BLaER1 treated with 17β-estradiol and CSF1 and Interleukin-3, amounts not matched to agents 10 nM and 100 nM (cell line): Measurements from ENCODE around the gene USP37.

Source experiments
- H3K27ac ChIP-seq, 11 experiments: shearing (Covaris generic); formaldehyde crosslinking; 2 replicates each; pipeline ENCODE4 v1.8.1; 2022
- H3K27me3 ChIP-seq, 11 experiments: shearing (Covaris generic); formaldehyde crosslinking; 2 replicates each; pipeline ENCODE4 v1.8.1; 2022
- H3K36me3 ChIP-seq, 11 experiments: shearing (Covaris generic); formaldehyde crosslinking; 2 replicates each; pipeline ENCODE4 v1.8.1; 2022
- H3K4me1 ChIP-seq, 10 experiments: shearing (Covaris generic); formaldehyde crosslinking; 2 replicates each; pipeline ENCODE4 v1.8.1; 2022
- H3K4me2 ChIP-seq, 11 experiments: shearing (Covaris generic); formaldehyde crosslinking; 2 replicates each; pipeline ENCODE4 v1.8.1; 2022
- H3K4me3 ChIP-seq, 10 experiments: shearing (Covaris generic); formaldehyde crosslinking; 2 replicates each; pipeline ENCODE4 v1.8.1; 2022
- H3K9ac ChIP-seq, 11 experiments: shearing (Covaris generic); formaldehyde crosslinking; 2 replicates each; pipeline ENCODE4 v1.8.1; 2022
- H3K9me3 ChIP-seq, 11 experiments: shearing (Covaris generic); formaldehyde crosslinking; replicated peaks in 1 of 11; 2 replicates each; pipeline ENCODE4 v1.8.1; 2022
- H4K20me1 ChIP-seq, 11 experiments: shearing (Covaris generic); formaldehyde crosslinking; 2 replicates each; pipeline ENCODE4 v1.8.1; 2022
- Cebpa-rat ChIP-seq, 11 experiments: shearing (Covaris generic); IDR thresholded peaks; 2 replicates each; pipeline ENCODE4 v1.8.1; 2022

The USP37 gene

DNA sequence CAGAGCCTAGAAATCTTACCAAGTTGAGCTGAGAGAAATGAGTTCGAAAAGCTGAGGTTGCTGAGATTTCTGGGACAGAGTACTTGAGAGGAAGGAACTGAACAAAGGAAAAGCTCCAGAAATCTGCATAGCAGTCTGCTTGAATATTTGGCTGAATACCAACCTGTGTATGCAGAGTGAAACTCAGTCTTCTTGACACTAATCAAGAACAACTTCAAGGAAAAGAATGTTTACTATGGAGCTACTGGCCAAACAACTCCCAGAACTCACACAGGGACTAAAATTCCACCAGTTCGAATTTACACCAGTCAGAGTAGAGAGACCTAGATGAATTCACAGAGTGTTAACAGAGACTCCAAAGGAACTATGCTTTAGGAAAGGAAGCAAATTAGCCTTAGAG, 66.5 kb downstream of the USP37 start:
- H3K9ac ChIP-seq, result peak overlapping the region in 1 of 11 experiments; percentile 7; a peak in 1 of 22 replicates
- H3K4me1 ChIP-seq, result peaks cover 0 to 19% (median 0%) of the 10 kb centered on the region in 10 experiments; a peak in 3 of 20 replicates
- H3K9me3 ChIP-seq, result no peaks in the 10 kb centered on the region
- peak overlapping the region in 2 of 11 experiments; percentile 6 to 37; a peak in 3 of 22 replicates for H3K4me2 ChIP-seq
- H3K36me3 ChIP-seq, result peaks cover 66 to 100% (median 86%) of the 10 kb centered on the region in 11 experiments
- H3K4me3 ChIP-seq, result no peak overlapping the region
- peak overlapping the region in 2 of 11 experiments; percentile 4 to 9; a peak in 1 of 22 replicates for H3K27ac ChIP-seq
- no peaks in the 10 kb centered on the region for H3K27me3 ChIP-seq
- no peak for TF ChIP-seq Cebpa-rat (IDR thresholded peaks at IDR 0.05)
- H4K20me1 ChIP-seq, result no peaks in the 10 kb centered on the region

DNA sequence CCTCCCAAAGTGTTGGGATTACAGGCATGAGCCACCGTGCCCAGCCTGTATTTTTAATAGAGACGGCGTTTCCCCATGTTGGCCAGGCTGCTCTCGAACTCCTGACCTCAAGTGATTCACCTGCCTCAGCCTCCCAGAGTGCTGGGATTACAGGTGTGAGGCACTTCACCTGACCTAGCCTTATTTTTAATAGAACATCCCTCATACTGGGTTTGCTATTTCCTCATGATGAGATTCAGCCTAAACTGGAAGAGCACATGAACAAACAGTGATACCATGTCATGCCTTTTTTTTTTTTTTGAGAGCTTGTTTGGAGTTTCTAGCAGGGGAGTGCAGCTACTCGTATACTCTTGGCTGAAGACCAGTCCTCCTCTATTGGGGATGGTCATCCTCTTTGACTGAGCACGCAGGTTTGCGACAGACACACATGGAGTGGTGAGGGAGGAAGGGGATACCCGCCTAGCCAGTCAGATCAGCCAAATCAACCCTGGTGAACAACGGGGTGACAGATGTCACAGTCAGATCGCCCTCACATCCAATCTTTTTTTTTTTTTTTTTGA, 67.6 kb downstream of the USP37 start:
- no peak for TF ChIP-seq Cebpa-rat (IDR thresholded peaks at IDR 0.05)
- Histone ChIP-seq H3K36me3 (peaks cover 66 to 100% (median 86%) of the 10 kb centered on the region in 11 experiments), H3K9ac (no peak overlapping the region), H3K4me1 (peaks cover 0 to 19% (median 0%) of the 10 kb centered on the region in 10 experiments; a peak in 3 of 20 replicates), H4K20me1 (no peaks in the 10 kb centered on the region), H3K4me2 (no peak overlapping the region), H3K27me3 (no peaks in the 10 kb centered on the region), H3K9me3 (no peaks in the 10 kb centered on the region), H3K4me3 (no peak overlapping the region), H3K27ac (no peak overlapping the region)

DNA sequence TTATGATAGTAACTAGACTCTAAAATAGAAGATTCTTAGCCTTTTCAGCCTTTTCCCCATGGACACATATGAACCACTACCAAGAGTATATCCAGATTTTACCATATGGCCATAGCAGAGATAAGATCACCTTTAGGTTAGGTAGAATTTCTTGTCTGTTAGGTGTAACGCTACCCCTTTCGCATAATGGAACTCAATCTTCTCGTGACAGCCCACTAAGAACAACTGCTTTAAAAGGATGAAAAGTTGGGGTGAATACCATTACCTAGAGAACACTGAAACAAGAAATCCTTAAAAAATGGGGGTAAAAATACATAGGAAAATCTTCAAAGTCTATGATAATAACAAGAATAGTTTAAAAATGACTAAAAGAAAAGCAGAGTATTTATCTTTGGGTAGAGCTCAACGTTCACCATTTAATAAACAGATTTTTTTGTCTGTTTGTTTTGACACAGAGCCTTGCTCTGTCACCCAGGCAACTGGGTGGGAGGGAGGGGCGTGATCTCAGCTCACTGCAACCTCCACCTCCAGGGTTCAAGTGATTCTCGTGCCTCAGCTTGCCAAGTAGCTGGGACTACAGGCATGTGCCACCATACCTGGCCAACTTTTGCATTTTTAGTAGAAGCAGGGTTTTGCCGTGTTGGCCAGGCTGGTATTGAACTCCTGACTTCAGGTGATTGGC, 82.0 kb downstream of the USP37 start:
- no peak overlapping the region for H3K4me2 ChIP-seq
- no peaks in the 10 kb centered on the region for H3K27me3 ChIP-seq
- H3K4me3 ChIP-seq, result no peak overlapping the region
- no peaks in the 10 kb centered on the region; a peak in 1 of 22 replicates for H4K20me1 ChIP-seq
- H3K36me3 ChIP-seq, result peaks cover 76 to 97% (median 90%) of the 10 kb centered on the region in 11 experiments
- H3K9ac ChIP-seq, result no peak overlapping the region
- no peak for TF ChIP-seq Cebpa-rat (IDR thresholded peaks at IDR 0.05)
- no peak overlapping the region for H3K27ac ChIP-seq
- H3K9me3 ChIP-seq, result no peaks in the 10 kb centered on the region
- peaks cover 0 to 17% (median 12%) of the 10 kb centered on the region in 10 experiments; a peak in 9 of 20 replicates for H3K4me1 ChIP-seq

DNA sequence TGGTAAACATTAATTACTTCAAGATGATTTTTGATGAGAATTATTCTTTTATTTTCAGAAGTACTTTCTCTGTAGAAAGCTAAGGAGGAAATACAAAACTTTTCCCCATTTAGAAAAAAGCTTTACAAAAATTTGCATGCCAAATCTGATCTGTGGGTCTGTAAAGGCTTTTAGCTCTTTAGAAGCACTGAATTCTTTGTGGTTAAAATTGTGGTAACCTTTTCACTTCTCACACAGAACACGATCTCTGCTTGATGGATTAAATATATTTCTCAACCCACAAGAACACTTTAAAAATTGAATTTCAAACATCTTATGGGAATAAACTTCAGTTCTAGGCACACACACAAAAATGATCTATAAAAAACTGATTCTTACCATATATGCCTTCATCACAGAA, 85.5 kb downstream of the USP37 start:
- Histone ChIP-seq H3K4me3 (no peak overlapping the region), H3K9ac (no peak overlapping the region), H3K27me3 (no peaks in the 10 kb centered on the region), H3K9me3 (no peaks in the 10 kb centered on the region), H3K27ac (no peak overlapping the region), H3K4me1 (peaks cover 0 to 17% (median 12%) of the 10 kb centered on the region in 10 experiments; a peak in 9 of 20 replicates), H3K36me3 (peaks cover 76 to 97% (median 87%) of the 10 kb centered on the region in 11 experiments), H3K4me2 (peak overlapping the region in 4 of 11 experiments; percentile 2 to 21 (median 12); a peak in 4 of 22 replicates), H4K20me1 (no peaks in the 10 kb centered on the region; a peak in 1 of 22 replicates)
- TF ChIP-seq Cebpa-rat (IDR thresholded peaks at IDR 0.05), result no peak

DNA sequence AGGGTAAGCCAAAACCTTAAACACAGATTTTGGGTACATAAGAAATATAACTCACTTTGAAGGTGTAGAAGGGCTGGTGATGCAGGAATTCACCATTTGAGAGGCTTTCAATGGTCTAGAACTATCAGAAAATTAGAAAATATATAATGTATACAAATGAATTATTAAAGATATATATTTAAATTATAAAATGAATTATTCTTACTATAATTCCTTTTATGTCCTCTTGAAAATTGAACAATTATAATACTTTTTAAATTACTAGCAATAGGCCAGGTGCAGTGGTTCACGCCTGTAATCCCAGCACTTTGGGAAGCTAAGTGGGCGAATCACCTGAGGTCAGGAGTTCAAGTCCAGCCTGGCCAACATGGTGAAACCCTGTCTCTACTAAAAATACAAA, 88.6 kb downstream of the USP37 start:
- Histone ChIP-seq H4K20me1 (no peaks in the 10 kb centered on the region), H3K4me2 (no peak overlapping the region), H3K4me3 (no peak overlapping the region), H3K36me3 (peaks cover 72 to 100% (median 86%) of the 10 kb centered on the region in 11 experiments), H3K27me3 (no peaks in the 10 kb centered on the region), H3K4me1 (peaks cover 0 to 17% (median 12%) of the 10 kb centered on the region in 10 experiments; a peak in 9 of 20 replicates), H3K9me3 (no peaks in the 10 kb centered on the region), H3K9ac (no peak overlapping the region), H3K27ac (no peak overlapping the region)
- no peak for TF ChIP-seq Cebpa-rat (IDR thresholded peaks at IDR 0.05)

DNA sequence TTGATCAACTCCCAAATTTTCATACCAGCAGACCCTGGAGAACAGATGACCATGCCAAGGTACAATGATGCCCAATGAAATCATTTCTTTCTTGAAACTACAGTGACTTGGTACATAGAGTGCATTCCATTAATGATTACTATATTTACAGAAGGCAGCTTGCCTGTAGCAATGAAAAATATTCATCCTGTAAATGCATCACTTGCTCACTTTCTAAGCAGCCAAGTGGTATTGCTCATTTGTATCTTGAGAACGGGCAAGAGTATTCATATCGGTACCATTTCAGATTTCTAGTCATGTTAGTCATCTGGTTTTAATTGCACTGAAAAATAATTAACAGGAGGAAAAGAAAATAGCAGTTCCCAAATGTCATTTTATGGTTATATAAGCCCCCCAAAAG, 89.6 kb downstream of the USP37 start:
- Histone ChIP-seq H3K4me1 (peaks cover 2 to 14% (median 10%) of the 10 kb centered on the region in 10 experiments; a peak in 15 of 20 replicates), H4K20me1 (no peaks in the 10 kb centered on the region), H3K9ac (no peak overlapping the region), H3K9me3 (no peaks in the 10 kb centered on the region), H3K27me3 (no peaks in the 10 kb centered on the region), H3K27ac (no peak overlapping the region), H3K4me2 (no peak overlapping the region), H3K4me3 (no peak overlapping the region), H3K36me3 (peaks cover 72 to 100% (median 86%) of the 10 kb centered on the region in 11 experiments)
- no peak for TF ChIP-seq Cebpa-rat (IDR thresholded peaks at IDR 0.05)

DNA sequence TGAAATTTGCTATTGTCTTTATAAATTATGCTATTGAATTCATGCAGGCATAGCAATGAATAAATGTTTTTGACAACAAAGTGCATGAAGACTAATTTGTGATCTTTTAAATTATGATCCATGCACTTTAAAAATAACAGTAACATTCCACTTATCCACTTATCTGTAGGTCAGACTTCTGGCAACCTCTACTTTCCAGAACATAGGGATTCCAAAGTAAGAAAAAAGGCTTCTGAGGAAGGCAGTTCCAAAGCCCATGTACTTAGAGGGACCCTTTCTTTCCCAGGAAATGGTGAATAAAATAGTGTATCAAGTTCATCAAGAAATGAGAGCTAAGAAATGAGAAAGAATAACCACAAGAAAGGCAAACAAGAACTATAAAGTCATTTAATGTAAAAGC, 90.9 kb downstream of the USP37 start:
- Histone ChIP-seq H3K4me1 (peaks cover 0 to 16% (median 12%) of the 10 kb centered on the region in 10 experiments; a peak in 13 of 20 replicates), H3K27me3 (no peaks in the 10 kb centered on the region), H3K4me3 (no peak overlapping the region), H3K9me3 (no peaks in the 10 kb centered on the region), H3K27ac (no peak overlapping the region), H4K20me1 (no peaks in the 10 kb centered on the region), H3K9ac (no peak overlapping the region), H3K4me2 (no peak overlapping the region), H3K36me3 (peaks cover 68 to 100% (median 93%) of the 10 kb centered on the region in 11 experiments)
- TF ChIP-seq Cebpa-rat (IDR thresholded peaks at IDR 0.05), result no peak

DNA sequence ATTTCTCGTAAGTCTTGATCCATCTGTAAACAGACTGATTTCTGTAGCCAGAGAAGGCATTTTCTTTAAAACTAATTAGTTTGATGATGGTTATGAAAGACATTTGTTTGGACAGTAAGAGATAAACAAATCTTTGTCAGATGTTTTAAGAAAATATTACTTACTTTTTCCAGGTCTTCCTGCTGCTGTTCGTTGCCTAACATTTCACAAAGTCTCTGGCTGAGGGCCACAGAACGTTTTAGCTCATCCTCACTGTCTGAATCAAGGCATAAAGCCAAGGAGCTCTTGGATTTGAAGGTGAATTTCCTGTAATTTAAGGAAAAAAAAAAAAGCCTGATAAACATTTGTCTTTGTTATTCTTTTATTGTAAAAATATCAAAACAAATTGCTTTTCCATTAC, 91.5 kb downstream of the USP37 start:
- Histone ChIP-seq H4K20me1 (no peaks in the 10 kb centered on the region), H3K9ac (no peak overlapping the region), H3K4me1 (peaks cover 0 to 22% (median 17%) of the 10 kb centered on the region in 10 experiments; a peak in 13 of 20 replicates), H3K36me3 (peaks cover 64 to 100% (median 93%) of the 10 kb centered on the region in 11 experiments), H3K27me3 (no peaks in the 10 kb centered on the region), H3K4me3 (no peak overlapping the region), H3K27ac (no peak overlapping the region), H3K9me3 (no peaks in the 10 kb centered on the region), H3K4me2 (no peak overlapping the region)
- TF ChIP-seq Cebpa-rat (IDR thresholded peaks at IDR 0.05), result no peak

DNA sequence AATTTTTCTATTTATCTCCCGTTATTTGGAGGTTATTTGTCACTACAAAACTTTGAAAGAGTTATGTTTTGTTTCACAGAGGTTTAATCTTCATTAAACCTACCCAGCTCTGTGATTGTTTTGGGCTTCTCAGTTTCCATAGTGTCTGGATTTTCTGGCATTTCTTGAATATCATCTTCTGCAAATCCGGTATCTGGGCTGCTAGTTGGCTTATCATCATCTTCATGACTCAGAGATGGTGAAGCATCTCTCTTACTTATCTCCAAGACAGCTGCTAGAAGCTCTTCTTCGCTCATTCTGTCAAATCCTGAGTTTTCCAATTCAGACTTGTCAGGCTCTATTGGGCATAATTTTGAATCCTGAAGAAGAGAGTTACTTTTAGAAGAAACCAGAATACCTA, 93.6 kb downstream of the USP37 start:
- TF ChIP-seq Cebpa-rat (IDR thresholded peaks at IDR 0.05), result no peak
- Histone ChIP-seq H3K9ac (no peak overlapping the region), H4K20me1 (no peaks in the 10 kb centered on the region), H3K4me2 (no peak overlapping the region), H3K4me3 (no peak overlapping the region), H3K4me1 (peaks cover 0 to 40% (median 29%) of the 10 kb centered on the region in 10 experiments; a peak in 14 of 20 replicates), H3K27me3 (no peaks in the 10 kb centered on the region), H3K36me3 (peaks cover 47 to 100% (median 88%) of the 10 kb centered on the region in 11 experiments), H3K27ac (no peak overlapping the region), H3K9me3 (no peaks in the 10 kb centered on the region)
